ENCODE data around the gene BDKRB2. TPM values are rescaled to one million over a fixed set of nuclear protein-coding genes. Genes with fewer than 3 reads are reported as not detected.
A peak's percentile ranks its signal among the peaks of the same experiment; 100 is the strongest.

The BDKRB2 gene
- total RNA-seq, 1 donor from 2014 or later = 3.2 TPM

DNA sequence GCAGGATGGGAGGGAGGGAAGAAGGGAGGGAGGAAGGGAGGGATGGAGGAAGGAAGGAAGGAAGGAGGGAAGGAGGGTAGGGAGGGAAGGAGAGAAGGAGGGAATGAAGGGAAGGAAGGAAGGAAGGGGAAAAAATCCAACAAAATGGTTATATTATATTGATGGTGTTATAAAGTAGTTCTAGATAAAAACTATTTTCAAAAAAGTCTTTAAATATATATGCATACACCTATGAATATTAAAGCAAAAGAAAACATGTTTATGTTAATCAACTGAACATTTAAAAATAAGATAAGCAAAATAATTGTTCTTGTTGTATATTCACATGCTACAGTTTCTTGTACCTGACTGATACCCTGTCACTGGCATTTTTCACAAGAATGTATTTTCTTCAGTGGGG lies 53.3 kb downstream of the BDKRB2 start:
- H3K4me3 ChIP-seq (ENCODE audit: low read depth, low read length) = no peak overlapping the region
- H3K36me3 ChIP-seq (ENCODE audit: control insufficient read depth, insufficient read depth, low read length) = no peaks in the 10 kb centered on the region
- TF ChIP-seq, protein P1, sequence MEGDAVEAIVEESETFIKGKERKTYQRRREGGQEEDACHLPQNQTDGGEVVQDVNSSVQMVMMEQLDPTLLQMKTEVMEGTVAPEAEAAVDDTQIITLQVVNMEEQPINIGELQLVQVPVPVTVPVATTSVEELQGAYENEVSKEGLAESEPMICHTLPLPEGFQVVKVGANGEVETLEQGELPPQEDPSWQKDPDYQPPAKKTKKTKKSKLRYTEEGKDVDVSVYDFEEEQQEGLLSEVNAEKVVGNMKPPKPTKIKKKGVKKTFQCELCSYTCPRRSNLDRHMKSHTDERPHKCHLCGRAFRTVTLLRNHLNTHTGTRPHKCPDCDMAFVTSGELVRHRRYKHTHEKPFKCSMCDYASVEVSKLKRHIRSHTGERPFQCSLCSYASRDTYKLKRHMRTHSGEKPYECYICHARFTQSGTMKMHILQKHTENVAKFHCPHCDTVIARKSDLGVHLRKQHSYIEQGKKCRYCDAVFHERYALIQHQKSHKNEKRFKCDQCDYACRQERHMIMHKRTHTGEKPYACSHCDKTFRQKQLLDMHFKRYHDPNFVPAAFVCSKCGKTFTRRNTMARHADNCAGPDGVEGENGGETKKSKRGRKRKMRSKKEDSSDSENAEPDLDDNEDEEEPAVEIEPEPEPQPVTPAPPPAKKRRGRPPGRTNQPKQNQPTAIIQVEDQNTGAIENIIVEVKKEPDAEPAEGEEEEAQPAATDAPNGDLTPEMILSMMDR (IDR thresholded peaks at IDR 0.05; ENCODE audit: insufficient read depth, low read length, severe bottlenecking) = no peak
- FAIRE-seq (no peak), DNase-seq (ENCODE audit: low read depth) (no peak)
- no peaks in the 10 kb centered on the region for H3K27me3 ChIP-seq (ENCODE audit: control insufficient read depth, insufficient read depth, low read length)

DNA sequence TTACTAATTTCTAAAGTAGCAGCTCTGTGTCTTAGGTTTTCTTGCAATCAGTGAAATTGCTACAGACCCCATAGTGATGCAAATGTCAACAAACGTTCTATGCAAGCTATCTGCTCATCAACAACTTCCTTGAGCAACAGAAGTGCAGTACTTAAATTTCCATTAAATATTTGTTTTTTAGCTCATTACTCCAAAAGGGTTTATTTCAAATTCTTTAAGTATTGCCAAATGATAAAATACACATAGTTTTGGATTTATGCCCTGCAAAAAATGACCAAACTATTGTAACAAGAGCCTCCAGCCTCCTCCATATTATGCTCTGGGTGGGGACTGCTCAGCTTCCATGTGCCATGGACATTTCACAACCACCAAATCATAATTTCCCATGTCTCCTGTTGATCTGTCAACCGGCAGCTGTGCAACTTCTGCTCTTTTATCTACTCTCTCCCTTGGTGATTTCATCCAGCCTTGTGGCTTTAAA lies 55.7 kb downstream of the BDKRB2 start:
- FAIRE-seq (no peak), DNase-seq (ENCODE audit: low read depth) (no peak)
- Histone ChIP-seq H3K4me3 (ENCODE audit: low read depth, low read length) (no peak overlapping the region), H3K36me3 (ENCODE audit: control insufficient read depth, insufficient read depth, low read length) (no peaks in the 10 kb centered on the region), H3K27me3 (ENCODE audit: control insufficient read depth, insufficient read depth, low read length) (no peaks in the 10 kb centered on the region)
- TF ChIP-seq, protein P1 (IDR thresholded peaks at IDR 0.05; ENCODE audit: insufficient read depth, low read length, severe bottlenecking) = no peak

- TF ChIP-seq, protein P1 (IDR thresholded peaks at IDR 0.05; ENCODE audit: insufficient read depth, low read length, severe bottlenecking) = no peak
- no peak for FAIRE-seq
These were observed 56.4 kb downstream of the BDKRB2 start for GRCh38 chr14:96261053-96261452.

DNA sequence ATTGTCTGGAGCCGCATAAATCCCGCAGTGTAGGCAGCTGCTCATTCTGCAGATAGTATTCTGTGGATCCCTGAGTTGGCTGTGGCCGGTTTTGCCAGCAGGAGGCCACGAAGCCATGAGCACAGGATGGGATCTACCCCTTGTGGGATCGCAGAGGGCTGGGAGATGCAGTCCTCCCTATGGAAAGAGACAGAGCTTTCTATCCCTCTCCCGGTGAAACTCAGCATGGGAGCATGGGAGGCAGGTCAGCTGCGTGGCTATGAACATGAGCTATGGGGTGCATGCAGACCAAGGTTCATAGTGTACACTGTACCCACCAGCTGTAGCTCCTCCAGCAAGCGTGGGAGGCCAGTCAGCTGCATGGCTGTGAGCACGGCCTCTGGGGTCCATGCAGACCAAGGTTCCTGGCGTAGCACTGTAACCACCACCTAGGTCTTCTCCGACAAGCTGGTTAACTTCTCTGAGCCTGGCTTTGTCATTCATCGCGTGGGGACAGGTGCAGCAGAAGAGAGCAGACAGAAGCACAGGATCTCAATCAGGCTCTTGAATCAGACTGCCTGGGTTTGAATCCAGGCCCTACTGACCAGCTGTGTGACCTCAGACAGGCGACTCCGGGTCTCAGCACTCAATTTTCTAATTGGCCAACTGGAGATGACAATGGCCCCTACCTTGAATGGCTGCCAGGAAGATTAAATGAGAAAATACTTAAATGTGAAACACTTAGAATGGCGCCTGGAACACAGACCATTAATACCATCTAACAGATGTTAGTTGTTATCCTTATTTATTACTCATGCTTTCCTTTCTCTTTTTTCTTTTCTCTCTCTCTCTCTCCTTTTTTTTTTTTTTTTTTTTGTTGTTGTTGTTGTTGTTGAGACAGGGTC lies 57.4 kb downstream of the BDKRB2 start:
- FAIRE-seq (peak; percentile 86), DNase-seq (ENCODE audit: low read depth) (no peak)
- TF ChIP-seq, protein P1 (IDR thresholded peaks at IDR 0.05; ENCODE audit: insufficient read depth, low read length, severe bottlenecking) = no peak
- Histone ChIP-seq H3K36me3 (ENCODE audit: control insufficient read depth, insufficient read depth, low read length) (no peaks in the 10 kb centered on the region), H3K27me3 (ENCODE audit: control insufficient read depth, insufficient read depth, low read length) (no peaks in the 10 kb centered on the region), H3K4me3 (ENCODE audit: low read depth, low read length) (no peak overlapping the region)

More at GRCh38 chr14:96261053-96261452, 56.4 kb downstream of the BDKRB2 start:
- Histone ChIP-seq H3K4me3 (ENCODE audit: low read depth, low read length) (no peak overlapping the region), H3K27me3 (ENCODE audit: control insufficient read depth, insufficient read depth, low read length) (no peaks in the 10 kb centered on the region), H3K36me3 (ENCODE audit: control insufficient read depth, insufficient read depth, low read length) (no peaks in the 10 kb centered on the region)
- DNase-seq (ENCODE audit: low read depth) = no peak

GRCh38 chr14:96263347-96264199 lies 58.9 kb downstream of the BDKRB2 start:
- Histone ChIP-seq H3K36me3 (ENCODE audit: control insufficient read depth, insufficient read depth, low read length) (no peaks in the 10 kb centered on the region), H3K4me3 (ENCODE audit: low read depth, low read length) (no peak overlapping the region), H3K27me3 (ENCODE audit: control insufficient read depth, insufficient read depth, low read length) (no peaks in the 10 kb centered on the region)
- DNase-seq (ENCODE audit: low read depth) (no peak), FAIRE-seq (no peak)
- TF ChIP-seq, protein P1 (IDR thresholded peaks at IDR 0.05; ENCODE audit: insufficient read depth, low read length, severe bottlenecking) = no peak
